T47D (cell line): ENCODE measurements around the gene MYO16.

Experiments used
- DNase-seq, 2 experiments: peaks; one replicate each; pipeline versions ENCODE4 v3.0.0 to v3.0.0-alpha.2; 2011 to 2012; ENCODE audit warnings: low read depth in 1 of 2, low spot score in 1 of 2
- JUND ChIP-seq: IDR thresholded peaks from 2 replicates; pipeline ENCODE4 v1.6.1; 2012; ENCODE audit warnings: low read depth
- in situ Hi-C: cut with HindIII; loops from 2 replicates; pipeline ENCODE4 v1.10.0; 2016; ENCODE audit warnings: low sequenced_read_pairs, low pct_unique_long_range_greater_than_20kb

Gene MYO16

GRCh38 chr13:108728370-108728769 lies 99.0 kb downstream of the MYO16 start:
- peak in 1 of 2 experiments; percentile 15 for DNase-seq
- TF ChIP-seq JUND, result no peak

DNA sequence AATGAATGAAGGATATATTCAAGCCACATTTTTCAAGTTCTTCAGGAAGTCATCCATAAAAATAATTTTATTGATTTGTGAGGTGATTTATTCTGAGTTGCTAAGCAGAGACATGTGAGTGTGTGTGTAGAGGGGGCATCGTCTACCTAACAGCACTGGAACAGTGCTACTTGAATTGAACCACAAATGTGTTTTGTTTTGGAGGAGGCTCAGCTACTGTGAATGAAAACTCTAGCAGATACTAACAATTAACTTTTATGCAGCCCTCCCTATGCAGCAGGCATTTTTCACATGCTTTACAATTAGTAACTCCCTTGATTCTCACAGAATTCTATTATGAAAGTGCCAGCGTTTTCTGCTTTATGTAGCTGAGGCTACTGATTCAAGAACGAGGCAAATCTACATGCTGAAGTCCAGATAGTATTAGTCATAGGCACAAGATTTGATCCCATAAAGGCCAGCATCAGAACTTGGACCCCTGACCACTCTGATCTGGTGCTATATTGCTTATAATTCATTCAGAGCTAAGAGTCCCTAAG lies 103.7 kb downstream of the MYO16 start:
- TF ChIP-seq JUND, result no peak
- no peak for DNase-seq
- in situ Hi-C loops, result no loop called here

More at GRCh38 chr13:108728370-108728769, 99.0 kb downstream of the MYO16 start:
- in situ Hi-C loops, result no loop called here

GRCh38 chr13:108734676-108735075 lies 105.3 kb downstream of the MYO16 start:
- peak in 1 of 2 experiments; percentile 77 for DNase-seq
- in situ Hi-C loops, result no loop called here
- no peak for TF ChIP-seq JUND

- no peak for DNase-seq
- in situ Hi-C loops, result no loop called here
- TF ChIP-seq JUND, result no peak
Measured at GRCh38 chr13:108741930-108742329, 112.5 kb downstream of the MYO16 start.

DNA sequence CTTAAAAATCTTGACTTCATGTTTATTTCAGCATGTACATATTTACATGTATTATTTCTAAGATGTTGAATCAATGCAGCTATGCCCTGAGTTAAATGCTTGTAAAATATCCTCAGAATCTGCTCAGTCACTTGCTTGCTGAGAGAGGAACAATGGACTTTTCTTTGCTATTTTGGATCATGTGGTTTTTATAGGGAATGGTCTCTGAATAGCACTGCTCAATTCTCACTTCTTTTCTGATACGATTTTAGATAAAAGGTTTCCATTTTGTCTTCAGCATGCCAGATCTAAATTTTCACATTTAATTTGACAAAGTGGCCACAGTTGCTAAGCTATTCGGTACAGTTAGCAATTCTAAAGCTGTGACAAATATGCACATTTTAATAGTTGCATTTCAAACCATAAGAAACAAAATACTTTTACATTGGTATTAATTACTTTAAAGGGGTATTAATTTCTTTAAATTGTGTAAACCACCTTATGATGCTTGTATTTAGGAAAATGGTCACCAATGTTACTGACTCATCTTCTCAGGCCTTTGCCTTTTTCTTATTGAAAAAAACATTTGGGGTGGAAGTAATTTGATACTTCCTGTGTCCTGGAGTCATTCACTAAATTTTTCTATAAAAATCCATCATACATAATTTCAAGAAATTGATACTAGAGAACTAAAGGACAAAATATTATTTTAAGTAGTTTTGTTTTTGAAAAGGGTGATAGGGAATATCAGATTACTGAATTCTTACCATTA lies 113.5 kb downstream of the MYO16 start:
- no peak for DNase-seq
- in situ Hi-C loops, result no loop called here
- TF ChIP-seq JUND, result no peak

DNA sequence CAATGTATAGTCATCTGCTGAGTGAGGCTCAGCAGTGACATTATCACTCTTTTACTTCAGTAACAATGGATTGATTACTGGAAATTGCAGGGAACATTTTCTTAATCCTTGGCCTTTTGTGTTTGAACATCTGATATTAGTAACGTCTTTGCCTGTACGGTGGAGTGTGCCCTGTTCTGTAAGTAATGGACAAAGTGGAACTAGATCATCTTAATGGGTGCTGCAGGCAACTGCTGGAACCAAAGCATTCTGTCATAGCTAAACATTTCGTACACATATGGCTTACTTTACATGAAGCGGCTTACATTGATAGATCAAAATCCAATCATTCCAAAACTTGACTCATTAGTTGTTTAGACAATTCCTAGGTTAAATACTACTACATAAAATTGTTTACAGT lies 114.1 kb downstream of the MYO16 start:
- in situ Hi-C loops, result no loop called here
- no peak for DNase-seq

DNA sequence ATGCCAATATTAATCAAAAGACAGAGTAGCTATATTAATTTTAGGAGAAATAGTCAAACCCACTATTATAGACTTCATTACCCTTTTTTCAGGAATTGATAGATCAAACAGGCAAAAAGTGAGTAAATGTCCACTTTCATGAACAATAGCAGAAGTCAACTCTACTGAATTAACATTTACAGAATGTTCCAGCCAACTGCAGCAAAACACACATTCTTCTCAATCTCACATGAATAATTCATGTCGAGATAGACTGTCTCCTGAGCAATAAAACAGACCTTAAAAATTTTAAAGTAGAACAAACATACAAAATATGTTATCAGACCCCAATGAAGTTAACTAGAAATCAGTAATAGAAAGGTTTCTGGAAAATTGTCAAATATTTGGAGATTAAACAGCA lies 118.4 kb downstream of the MYO16 start:
- TF ChIP-seq JUND, result no peak
- in situ Hi-C loops, result no loop called here
- DNase-seq, result no peak

More for the DNA sequence above, 114.1 kb downstream of the MYO16 start:
- no peak for TF ChIP-seq JUND

DNA sequence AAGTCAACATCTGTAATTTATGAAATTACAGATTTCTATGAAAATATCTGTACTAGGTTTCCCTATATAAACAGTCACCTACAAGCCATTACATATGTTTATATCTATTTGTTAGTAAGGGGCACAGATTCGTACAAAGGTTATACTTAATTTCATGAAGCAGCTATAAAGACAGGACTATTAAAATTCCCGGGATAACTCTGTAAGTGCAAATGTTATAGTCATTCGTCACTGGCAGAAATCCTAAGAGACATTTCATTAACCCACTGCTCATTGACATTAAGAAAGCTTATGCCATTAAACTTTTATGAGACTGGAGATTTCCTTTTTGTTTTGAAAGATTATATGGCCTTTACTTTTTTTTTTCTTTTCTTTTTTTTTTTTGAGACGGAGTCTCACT lies 122.9 kb downstream of the MYO16 start:
- TF ChIP-seq JUND, result no peak
- in situ Hi-C loops, result no loop called here
- DNase-seq, result no peak

DNA sequence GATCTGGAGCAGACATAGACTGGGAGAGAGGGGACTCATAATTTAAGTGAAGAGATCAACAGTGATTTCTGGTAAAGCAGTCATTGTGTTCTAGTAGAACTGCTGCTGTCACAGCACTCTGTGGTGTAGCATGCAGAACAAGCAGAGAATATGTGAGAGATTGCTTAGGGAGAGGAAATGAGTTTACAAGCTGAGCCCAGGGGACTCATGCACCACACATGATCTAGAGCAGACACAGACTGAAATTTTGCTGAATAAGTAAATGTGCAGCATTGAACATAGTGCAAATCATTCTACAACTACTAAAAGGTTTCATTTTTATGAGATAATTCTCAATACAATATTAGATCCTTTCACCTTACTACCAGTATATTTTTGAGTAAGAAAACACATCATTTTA lies 125.7 kb downstream of the MYO16 start:
- in situ Hi-C loops, result no loop called here
- TF ChIP-seq JUND, result no peak
- DNase-seq, result no peak

DNA sequence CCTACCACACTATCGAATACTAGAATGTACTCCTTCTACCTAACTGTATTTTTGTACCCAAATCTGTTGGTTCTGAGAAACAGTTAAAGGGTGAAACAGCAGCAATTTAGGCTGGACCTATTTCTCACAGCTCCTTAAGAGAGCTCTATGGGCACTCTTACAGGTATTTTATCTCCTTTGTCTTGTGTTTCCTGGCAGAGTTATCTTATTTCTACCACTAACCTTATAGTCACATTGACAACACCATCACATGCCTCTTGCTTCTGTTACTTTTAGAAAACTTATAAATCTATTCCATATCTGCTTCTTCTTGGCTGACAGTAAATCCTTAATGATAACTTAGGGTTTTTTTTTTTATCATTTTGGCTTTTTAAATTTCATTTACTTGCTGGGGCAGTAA lies 130.7 kb downstream of the MYO16 start:
- TF ChIP-seq JUND, result no peak
- in situ Hi-C loops, result no loop called here
- DNase-seq, result no peak

DNA sequence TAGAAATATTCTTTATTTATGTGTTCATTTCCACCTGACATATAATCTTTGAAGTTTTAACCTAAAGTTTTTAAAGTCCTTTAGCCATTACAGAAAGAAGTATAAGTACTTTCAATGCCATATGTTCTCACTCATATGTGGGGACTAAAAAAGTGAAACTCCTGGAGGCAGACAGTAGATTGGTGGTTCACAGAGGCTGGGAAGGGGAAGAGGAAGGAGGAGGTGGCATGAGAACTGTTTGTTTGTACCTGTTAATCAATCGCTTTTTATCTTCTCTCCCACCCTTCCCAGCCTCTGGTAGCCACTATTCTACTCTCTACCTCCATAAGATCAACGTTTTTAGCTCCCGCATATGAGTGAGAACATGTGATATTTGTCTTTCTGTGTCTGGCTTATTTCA lies 131.1 kb downstream of the MYO16 start:
- no peak for TF ChIP-seq JUND
- DNase-seq, result no peak
- in situ Hi-C loops, result no loop called here

DNA sequence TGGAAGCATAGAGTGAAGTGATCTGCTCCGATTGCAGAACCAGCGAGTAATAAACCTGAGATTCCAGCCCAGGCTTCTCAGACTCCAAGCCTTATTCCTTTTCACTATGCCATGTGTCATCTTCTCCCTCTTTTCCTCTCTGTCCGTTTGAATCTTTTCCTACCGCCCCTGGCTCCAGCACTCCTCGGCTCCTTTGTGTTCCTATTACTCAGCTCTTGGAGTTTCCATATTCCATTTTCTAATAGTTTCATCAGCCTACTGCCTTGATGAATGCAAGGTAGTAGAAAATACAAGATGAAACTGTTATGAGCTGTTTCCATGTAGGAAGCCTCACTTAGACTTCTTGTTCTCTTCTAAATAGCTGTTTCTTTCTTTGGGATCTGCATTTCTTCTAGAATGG lies 138.6 kb downstream of the MYO16 start:
- no peak for DNase-seq
- TF ChIP-seq JUND, result no peak
- in situ Hi-C loops, result no loop called here

- in situ Hi-C loops, result no loop called here
- no peak for DNase-seq
- TF ChIP-seq JUND, result no peak
Measured at GRCh38 chr13:108769213-108770070, 140.0 kb downstream of the MYO16 start.

DNA sequence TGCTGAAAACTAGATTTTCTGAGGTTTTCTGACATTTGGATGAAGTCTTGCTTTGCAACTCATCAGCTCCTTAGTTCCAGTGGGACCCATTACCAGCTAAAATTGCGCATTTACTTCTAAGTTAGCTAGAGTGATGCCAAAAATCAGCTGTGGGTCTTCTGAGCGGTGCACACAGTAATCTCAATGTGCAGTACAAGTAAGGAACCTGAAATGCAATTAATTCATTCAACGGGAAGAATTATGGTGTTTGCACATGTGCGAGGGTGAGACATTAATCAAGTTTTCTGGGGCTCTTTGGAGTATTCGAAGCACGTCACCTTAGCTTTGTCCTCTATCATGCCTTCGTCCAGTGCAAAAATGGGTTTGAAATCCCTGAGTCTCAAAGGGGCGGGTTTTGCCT lies 146.2 kb downstream of the MYO16 start:
- in situ Hi-C loops, result no loop called here
- no peak for TF ChIP-seq JUND
- DNase-seq, result no peak
